H7 (cell line): ENCODE measurements around the gene SH3GLB1. TPM values are rescaled to one million over a fixed set of nuclear protein-coding genes. Genes with fewer than 3 reads are reported as not detected.

Experiments
- DNase-seq: peaks from one replicate; pipeline ENCODE4 v3.0.0; 2012
- H3K27me3 ChIP-seq: 2 replicates; pipeline ENCODE4 v1.6.0; 2011; ENCODE audit warnings: mild to moderate bottlenecking, low read length; ENCODE audit not compliant: control insufficient read depth, insufficient read depth
- H3K36me3 ChIP-seq: replicated peaks from 2 replicates; pipeline ENCODE4 v1.5.1; 2011; ENCODE audit warnings: low read length; ENCODE audit not compliant: control insufficient read depth, insufficient read depth
- H3K4me3 ChIP-seq: 2 replicates; pipeline ENCODE4 v1.5.1; 2011; ENCODE audit warnings: low read depth, mild to moderate bottlenecking, control low read depth, low read length, moderate library complexity; ENCODE audit not compliant: insufficient read depth
- total RNA-seq: library from RNA; depleted of rRNA; stranded (reverse); fragments of >200 nt; shearing (Covaris generic); gene quantifications from 2 replicates; pipeline ENCODE4 v1.2.3, GENCODE V29; 2014

The SH3GLB1 gene
- total RNA-seq, 1 experiment from 2014 or later: 20.6 TPM

DNA sequence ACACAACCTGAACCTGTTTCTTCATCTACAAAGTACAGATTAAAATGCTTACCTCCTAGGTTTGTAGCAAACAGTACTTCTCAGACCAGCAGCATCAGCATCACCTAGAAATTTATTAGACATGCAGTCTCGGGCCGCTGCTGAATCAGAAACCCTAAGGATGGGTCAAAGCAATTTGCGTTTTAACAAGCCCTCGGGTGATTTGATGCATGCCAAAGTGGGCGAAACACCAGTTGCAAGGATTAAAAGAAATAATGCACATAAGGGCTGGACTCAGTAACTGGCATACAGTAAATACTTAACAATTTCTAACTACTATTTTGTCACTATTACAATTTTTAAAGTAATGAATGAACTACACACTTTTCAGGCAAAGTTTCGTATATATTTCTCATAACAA, 47.5 kb downstream of the SH3GLB1 start:
- no peak for DNase-seq
- Histone ChIP-seq H3K36me3 (no peaks in the 10 kb centered on the region), H3K4me3 (no peak overlapping the region), H3K27me3 (no peaks in the 10 kb centered on the region)

DNA sequence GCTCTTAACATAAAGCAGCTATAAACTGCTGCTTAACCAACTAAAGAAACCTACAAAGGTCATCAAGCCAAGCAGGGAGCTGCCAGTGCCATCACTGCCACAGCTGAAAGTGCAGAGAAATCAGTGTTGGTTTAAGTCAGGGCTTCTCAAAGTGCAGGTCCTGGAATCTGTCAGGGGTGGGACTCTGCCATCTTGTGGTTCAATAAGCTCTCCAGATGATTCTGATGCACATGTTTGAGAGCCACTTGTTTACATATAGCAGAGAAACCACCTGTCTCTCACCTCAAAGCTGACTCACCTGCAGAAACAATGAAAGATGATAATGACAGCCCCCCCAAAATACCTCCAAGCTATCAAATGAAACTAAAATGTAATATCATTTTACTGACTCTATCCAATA, 49.3 kb downstream of the SH3GLB1 start:
- Histone ChIP-seq H3K27me3 (no peaks in the 10 kb centered on the region), H3K36me3 (no peaks in the 10 kb centered on the region), H3K4me3 (no peak overlapping the region)
- peak; percentile 27 for DNase-seq

DNA sequence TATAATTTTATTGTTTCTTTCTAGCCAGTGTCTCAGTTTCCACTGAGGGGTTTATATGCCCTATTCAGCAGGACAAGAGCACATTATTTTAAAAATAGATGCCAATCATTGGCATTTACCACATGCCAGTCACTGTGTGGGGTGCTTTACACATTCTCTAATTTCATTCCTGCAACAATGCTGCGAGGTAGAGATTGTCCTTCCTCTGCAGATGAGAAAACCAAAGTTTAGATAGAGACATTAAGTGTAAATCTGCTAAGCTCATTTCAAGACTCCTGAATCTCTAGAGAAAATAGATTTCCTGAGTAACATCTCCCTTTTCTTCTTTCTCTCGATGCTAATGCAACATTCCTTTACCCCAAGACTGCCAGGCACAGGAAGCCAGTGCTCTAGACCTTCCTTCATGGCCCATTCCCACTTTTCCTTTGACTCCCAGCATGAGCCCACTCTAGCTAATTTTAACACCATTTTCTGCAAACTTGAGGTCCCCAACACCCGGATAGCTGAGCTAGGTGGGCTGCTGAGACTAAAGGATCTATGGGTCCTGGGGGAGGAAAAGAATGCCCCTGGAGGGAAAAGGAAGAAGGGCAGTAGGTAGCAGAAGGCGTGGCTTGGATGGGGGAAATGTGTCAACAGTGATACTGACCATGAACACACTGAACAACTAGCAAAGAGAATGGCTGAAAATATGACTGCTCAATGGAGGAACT, 50.0 kb downstream of the SH3GLB1 start:
- DNase-seq: peak; percentile 27
- no peaks in the 10 kb centered on the region for H3K27me3 ChIP-seq
- no peaks in the 10 kb centered on the region for H3K36me3 ChIP-seq
- H3K4me3 ChIP-seq: no peak overlapping the region

DNA sequence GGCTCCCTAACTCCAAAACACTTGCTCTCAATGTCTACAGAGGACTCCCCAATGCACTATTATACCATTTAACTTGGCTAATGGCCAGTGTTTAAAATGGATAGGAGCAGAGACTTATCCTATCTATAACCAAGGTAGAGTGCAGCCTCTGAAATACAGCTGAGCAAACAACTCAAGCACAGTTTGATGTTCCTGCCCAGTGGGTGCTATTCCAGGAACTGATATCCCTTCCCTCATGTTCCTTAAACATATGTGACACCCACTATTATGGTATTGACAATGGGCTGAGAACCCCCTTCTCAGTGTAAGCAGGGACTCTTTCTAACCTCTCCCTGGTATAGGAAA, 51.7 kb downstream of the SH3GLB1 start:
- Histone ChIP-seq H3K4me3 (no peak overlapping the region), H3K27me3 (no peaks in the 10 kb centered on the region), H3K36me3 (no peaks in the 10 kb centered on the region)
- DNase-seq: no peak

DNA sequence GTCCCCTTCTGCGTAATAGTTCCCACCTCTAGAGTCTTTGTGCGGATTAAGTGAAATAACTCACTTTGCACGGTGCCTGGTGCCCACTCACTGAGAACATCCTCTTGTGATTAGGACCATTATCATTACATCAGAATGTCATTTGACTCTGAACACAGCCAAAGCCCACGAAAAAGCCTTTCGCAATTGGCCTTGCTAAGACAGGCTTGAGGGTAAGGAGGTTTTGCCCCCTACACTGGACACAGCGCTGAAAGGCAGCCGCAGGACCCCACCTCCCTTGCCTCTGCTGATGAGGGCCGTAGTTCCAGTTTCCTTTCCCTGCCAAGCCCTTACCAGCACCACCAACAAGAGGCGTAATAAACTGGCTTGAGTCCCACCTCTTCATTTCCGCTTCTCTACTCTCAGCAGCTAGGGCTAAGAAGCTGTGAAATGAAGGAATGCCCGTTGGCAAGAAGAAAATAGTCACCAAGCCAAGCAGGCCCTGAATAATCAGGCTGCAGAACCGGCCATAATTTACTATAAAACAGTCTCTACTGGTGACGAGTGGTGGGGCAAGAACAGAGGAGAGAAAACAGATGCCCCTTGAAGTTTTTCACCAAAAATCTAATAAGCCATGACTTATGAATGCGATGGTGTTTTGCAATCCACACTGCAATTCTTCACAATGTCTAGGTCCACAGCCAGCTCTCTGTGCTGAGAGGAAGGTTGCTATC, 53.1 kb downstream of the SH3GLB1 start:
- DNase-seq: no peak
- no peaks in the 10 kb centered on the region for H3K27me3 ChIP-seq
- no peak overlapping the region for H3K4me3 ChIP-seq
- H3K36me3 ChIP-seq: no peaks in the 10 kb centered on the region

DNA sequence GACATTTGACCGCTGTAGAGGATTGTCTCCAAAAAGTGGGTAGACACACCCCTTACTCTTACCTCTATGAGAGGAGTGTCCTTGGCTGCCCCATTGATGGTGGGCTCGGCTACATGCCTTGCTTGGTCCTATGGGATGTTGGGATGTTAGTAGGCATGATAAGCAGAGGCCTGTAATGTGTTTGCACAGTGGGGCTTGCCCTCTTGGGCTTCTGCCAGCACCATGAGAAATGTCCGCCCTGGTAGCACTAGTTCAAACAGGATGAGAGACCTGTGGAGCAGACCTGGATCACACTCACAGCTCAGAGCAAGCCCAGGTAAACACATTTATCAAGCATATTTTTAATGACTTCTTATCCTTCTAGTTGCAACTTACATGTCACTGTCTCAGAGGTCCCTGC, 54.2 kb downstream of the SH3GLB1 start:
- Histone ChIP-seq H3K4me3 (no peak overlapping the region), H3K27me3 (no peaks in the 10 kb centered on the region), H3K36me3 (no peaks in the 10 kb centered on the region)
- DNase-seq: no peak

DNA sequence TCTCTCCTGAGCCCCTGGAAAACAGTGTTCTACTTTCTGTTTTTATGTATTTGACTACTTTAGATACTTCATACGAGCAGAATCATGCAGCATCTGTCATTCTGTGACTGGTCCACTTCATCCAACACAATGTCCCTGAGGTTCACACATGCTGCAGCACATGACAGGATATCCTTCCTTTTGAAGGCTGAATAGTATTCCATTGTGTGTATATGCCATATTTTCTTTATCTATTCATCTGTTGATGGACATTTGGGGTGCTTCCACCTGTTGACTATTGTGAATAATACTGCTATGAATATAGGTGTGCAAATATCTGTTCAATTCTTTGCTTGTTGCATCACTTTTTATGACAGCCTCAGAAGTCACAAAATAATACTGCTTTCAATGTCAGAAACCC, 55.8 kb downstream of the SH3GLB1 start:
- Histone ChIP-seq H3K36me3 (no peaks in the 10 kb centered on the region), H3K27me3 (no peaks in the 10 kb centered on the region), H3K4me3 (no peak overlapping the region)
- no peak for DNase-seq

DNA sequence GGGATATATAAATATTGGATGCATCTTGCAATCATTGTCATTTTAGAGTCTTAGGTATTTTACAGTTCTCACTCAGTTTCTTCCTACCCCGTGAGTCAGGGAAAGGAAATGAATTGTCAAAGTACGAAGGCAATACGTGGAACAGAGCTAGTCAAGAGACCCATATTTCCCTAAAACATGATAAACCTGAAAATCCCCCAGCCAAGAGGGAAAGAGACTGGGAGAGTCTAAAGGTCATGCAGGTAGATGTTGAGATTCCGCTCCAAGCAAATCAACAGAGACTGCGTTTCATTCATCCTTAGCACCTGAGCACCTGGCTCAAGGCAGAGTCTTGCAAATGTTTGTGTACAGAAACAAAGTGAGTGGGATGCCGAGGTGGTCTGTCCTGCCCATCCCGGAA, 58.0 kb downstream of the SH3GLB1 start:
- DNase-seq: no peak
- H3K27me3 ChIP-seq: no peaks in the 10 kb centered on the region
- no peak overlapping the region for H3K4me3 ChIP-seq
- H3K36me3 ChIP-seq: no peaks in the 10 kb centered on the region

DNA sequence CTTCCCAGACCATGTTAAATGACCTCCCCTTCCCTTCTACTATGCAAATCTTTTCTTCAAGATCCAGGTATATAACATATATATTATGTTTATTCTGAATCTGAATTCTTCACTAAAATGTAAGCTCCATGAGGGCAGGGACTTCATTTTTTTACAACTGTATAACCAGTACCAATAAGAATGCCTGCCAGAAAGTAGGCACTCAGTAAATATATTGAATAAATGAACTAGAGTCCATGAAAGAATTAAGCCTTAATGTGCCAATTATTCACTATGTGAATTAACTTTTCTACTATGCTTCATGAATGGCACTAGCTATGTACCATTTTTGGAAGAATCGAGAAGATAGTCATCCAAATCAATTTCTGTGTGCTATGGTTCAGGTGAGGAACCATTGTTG, 60.1 kb downstream of the SH3GLB1 start:
- Histone ChIP-seq H3K27me3 (no peaks in the 10 kb centered on the region), H3K36me3 (no peaks in the 10 kb centered on the region), H3K4me3 (no peak overlapping the region)
- no peak for DNase-seq

DNA sequence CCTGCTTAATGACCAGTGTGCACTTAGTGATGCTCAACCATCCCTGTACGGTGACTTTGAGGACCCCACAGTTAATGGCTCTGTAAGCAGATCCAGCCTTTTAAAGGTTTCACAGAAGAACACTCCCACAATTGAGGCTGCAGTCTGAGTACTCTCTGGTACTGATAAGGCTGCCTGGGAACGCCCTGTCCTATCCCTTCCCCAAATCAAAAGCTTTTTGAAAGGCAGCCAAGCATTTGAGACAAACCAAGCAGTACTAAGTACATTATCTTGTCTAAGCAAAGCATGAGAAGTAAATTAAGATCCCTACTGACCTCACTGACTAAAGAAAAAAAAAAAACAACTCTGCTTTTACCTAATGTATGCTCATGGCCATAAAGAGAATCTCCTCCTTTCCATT, 60.7 kb downstream of the SH3GLB1 start:
- no peak overlapping the region for H3K4me3 ChIP-seq
- H3K27me3 ChIP-seq: no peaks in the 10 kb centered on the region
- no peak for DNase-seq
- H3K36me3 ChIP-seq: no peaks in the 10 kb centered on the region

DNA sequence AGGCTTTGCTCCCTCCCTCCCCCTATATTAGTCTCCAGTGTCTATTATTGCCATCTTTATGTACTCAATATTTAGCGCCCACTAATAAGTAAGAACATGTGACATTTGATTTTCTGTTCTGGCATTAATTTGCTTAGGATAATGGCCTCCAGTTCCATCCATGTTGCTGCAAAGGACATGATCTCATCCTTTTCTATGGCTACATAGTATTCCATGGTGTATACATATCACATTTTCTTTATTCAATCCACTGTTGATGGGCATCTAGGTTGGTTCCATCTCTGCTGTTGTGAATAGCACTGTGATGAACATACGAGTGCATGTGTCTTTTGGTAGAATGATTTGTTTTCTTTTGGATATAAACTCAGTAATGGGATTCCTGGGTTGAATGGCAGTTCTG, 61.3 kb downstream of the SH3GLB1 start:
- Histone ChIP-seq H3K4me3 (no peak overlapping the region), H3K36me3 (no peaks in the 10 kb centered on the region), H3K27me3 (no peaks in the 10 kb centered on the region)
- no peak for DNase-seq

DNA sequence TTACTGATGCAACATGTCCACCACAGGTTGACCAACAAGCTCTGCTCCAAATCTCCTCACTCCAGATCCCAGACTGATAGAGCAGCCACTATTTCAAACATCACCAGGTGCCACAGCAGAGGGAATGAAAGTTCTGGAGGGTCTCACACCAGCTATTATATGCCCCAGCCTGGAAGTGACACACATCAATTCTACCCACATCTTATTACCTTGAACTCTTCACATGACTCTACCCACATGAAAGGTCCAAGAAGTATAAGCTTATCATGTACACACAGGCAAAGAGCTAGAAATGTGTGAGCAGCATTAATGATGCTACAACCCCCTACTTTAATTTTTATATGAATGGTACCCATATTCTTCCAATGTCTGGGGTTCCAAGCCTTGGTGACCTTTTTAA, 64.2 kb downstream of the SH3GLB1 start:
- no peak for DNase-seq
- no peaks in the 10 kb centered on the region for H3K36me3 ChIP-seq
- H3K4me3 ChIP-seq: no peak overlapping the region
- no peaks in the 10 kb centered on the region for H3K27me3 ChIP-seq

DNA sequence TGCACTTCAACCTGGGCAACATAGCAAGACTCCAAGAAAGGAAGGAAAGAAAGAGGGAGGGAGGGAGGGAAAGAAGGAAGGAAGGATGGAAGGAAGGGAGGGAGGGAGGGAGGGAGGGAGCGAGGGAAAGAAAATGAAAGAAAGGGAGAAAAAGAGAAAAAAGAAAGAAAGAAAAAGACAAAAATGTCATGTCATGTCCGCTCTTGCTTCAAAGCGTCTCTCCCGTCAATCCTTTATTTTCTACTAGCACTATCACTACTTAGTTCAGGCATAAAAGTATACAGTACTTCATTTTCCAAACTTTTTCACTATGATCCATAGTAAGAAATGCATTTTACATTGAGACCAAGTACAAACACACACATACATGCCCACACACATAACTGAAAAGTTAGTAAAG, 64.7 kb downstream of the SH3GLB1 start:
- DNase-seq: no peak
- Histone ChIP-seq H3K4me3 (no peak overlapping the region), H3K36me3 (no peaks in the 10 kb centered on the region), H3K27me3 (no peaks in the 10 kb centered on the region)

DNA sequence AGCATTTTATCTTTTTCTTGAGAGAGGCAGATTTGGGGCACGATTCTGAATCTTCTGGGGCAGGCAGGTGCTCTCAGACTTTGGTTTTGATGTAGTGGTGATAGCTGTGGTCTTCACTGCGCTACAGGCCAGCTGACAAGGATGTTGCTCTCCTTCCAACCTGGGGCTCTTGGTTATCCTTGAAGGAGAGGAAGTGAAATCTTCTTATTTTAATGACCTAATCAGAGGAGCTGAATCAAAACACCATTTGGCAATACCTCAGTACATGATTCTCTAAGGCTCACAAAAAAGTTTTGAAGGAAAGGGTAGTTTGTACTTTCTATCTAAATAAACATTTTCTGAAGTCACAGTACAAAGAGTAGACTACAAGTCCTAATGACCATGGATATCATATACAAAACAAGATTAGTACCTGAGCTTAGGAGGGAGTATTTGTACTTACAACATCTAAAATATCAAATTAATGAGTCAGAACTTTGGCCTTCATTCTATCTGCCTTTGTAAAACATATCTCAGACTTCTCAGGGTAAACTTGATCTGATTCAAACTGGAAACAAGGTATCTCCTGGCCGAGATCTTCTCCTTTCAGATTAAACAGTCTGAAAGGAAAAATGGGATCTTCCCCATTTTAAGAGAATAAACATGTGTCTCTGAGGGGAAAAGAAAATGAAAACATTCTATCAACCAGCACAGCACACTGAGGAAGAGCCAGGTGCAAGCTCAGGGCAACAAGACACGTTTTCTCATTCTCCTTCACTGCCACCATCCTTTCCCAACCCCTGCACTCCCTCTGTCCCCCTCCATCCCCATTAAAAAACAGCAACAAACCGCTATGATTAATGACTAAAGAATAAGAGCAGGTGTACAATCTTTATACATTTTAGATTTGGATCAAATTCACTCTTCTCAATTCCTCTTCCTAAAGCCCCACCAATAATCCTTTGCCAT, 69.2 kb downstream of the SH3GLB1 start:
- Histone ChIP-seq H3K36me3 (no peaks in the 10 kb centered on the region), H3K4me3 (no peak overlapping the region), H3K27me3 (no peaks in the 10 kb centered on the region)
- no peak for DNase-seq
